Calu3 (cell line): Measurements from ENCODE around the gene LILRB3. TPM values are rescaled to one million over a fixed set of nuclear protein-coding genes. Genes with fewer than 3 reads are reported as not detected.
"Not testable (repeated sequence)": the region's sequence is repeated elsewhere in the genome, so short reads cannot be mapped to it uniquely, and the experiment has no call there.

Experiments
- Bru-seq: library from RNA; stranded (reverse); fragments of 400-500 nt; gene quantifications from one replicate; lab custom pipeline; 2021; lab: Mats Ljungman, UMichigan
- BruChase-seq, 2 experiments: library from RNA; stranded (reverse); fragments of 400-500 nt; gene quantifications; one replicate each; lab custom pipeline; 2021; lab: Mats Ljungman, UMichigan
- BruUV-seq: library from RNA; stranded (reverse); fragments of 400-500 nt; replicated peaks from 2 replicates; lab custom pipeline; 2021; lab: Mats Ljungman, UMichigan
- CTCF ChIA-PET: fragments of 300-600 bp; sonication (Branson Sonifier 250); formaldehyde crosslinking; loops from one replicate; lab custom pipeline; 2022; ENCODE audit warnings: antibody characterized with exemption; lab: Charles Lee
- DNase-seq: peaks from one replicate; pipeline ENCODE4 v3.0.0; 2022
- H3K27ac Mint-ChIP-seq: one replicate; pipeline ENCODE4 v1.8.0; 2022; ENCODE audit warnings: mixed read lengths; ENCODE audit not compliant: unreplicated experiment
- H3K27me3 Mint-ChIP-seq: one replicate; pipeline ENCODE4 v1.8.0; 2022; ENCODE audit warnings: mixed read lengths; ENCODE audit not compliant: unreplicated experiment
- H3K36me3 Mint-ChIP-seq: one replicate; pipeline ENCODE4 v1.8.0; 2022; ENCODE audit warnings: mild to moderate bottlenecking, moderate library complexity, mixed read lengths; ENCODE audit not compliant: insufficient read depth, unreplicated experiment
- H3K4me1 Mint-ChIP-seq: one replicate; pipeline ENCODE4 v1.8.0; 2022; ENCODE audit warnings: mild to moderate bottlenecking, low read depth, mixed read lengths; ENCODE audit not compliant: unreplicated experiment
- H3K4me3 Mint-ChIP-seq: one replicate; pipeline ENCODE4 v1.8.0; 2022; ENCODE audit warnings: mild to moderate bottlenecking, low read depth, moderate library complexity, mixed read lengths; ENCODE audit not compliant: unreplicated experiment
- H3K9me3 Mint-ChIP-seq: one replicate; pipeline ENCODE4 v1.8.0; 2022; ENCODE audit warnings: low read depth, mixed read lengths; ENCODE audit not compliant: unreplicated experiment
- CTCF ChIP-seq: fragments of 200-600 bp; IDR thresholded peaks from one replicate; pipeline ENCODE4 v1.8.0; 2022; ENCODE audit warnings: antibody characterized with exemption; ENCODE audit not compliant: unreplicated experiment
- intact Hi-C: fragments of 100-400 bp; cut with micrococcal nuclease; formaldehyde crosslinking; loops from one replicate; pipeline ENCODE4 v1.10.0; 2022; ENCODE audit not compliant: unreplicated experiment
- long read RNA-seq: library from polyadenylated mRNA; stranded (forward); transcript quantifications from one replicate; pipeline ENCODE4 v2.0.0, GENCODE V29; 2022
- total RNA-seq: library from RNA; stranded (reverse); gene quantifications from 2 replicates; pipeline ENCODE4 v1.2.3, GENCODE V29; 2022

Gene LILRB3
- not detected in 2 replicates for total RNA-seq
- Bru-seq, nascent RNA, result not detected
- BruChase-seq, experiment 1, labeled RNA remaining after a 6-hour chase, result not detected
- BruChase-seq, experiment 2, labeled RNA remaining after a 2-hour chase, result not detected
- long read RNA-seq, result 0 reads

GRCh38 chr19:54222474-54223276, at the start of gene LILRB3:
TSS of gene LILRB3 (minus strand) at chr19:54223007. CDS start at chr19:54222976, 31 bp downstream.
- intact Hi-C loops, result loop anchor here (2.0 kb wide), 1 partner anchor 24 kb away; no protein-coding TSS in a partner anchor
- H3K9me3 Mint-ChIP-seq, H3K4me1 Mint-ChIP-seq, H3K4me3 Mint-ChIP-seq, BruUV-seq, CTCF ChIA-PET, H3K36me3 Mint-ChIP-seq, DNase-seq, H3K27ac Mint-ChIP-seq: not testable (repeated sequence)
- peaks cover 74% of the 10 kb centered on the region for H3K27me3 Mint-ChIP-seq

- DNase-seq, H3K27ac Mint-ChIP-seq, intact Hi-C loops, BruUV-seq, H3K4me3 Mint-ChIP-seq, H3K4me1 Mint-ChIP-seq, H3K36me3 Mint-ChIP-seq, CTCF ChIA-PET, H3K9me3 Mint-ChIP-seq: not testable (repeated sequence)
- H3K27me3 Mint-ChIP-seq, result peaks cover 100% of the 10 kb centered on the region
Observed at GRCh38 chr19:54272181-54272580, 49.4 kb upstream of the LILRB3 start.

- H3K27me3 Mint-ChIP-seq, result peaks cover 100% of the 10 kb centered on the region
- H3K27ac Mint-ChIP-seq, DNase-seq, intact Hi-C loops, BruUV-seq, H3K4me1 Mint-ChIP-seq, CTCF ChIA-PET, H3K4me3 Mint-ChIP-seq, H3K36me3 Mint-ChIP-seq, H3K9me3 Mint-ChIP-seq: not testable (repeated sequence)
Observed at GRCh38 chr19:54271587-54271986, 48.8 kb upstream of the LILRB3 start.

- no peaks in the 10 kb centered on the region for H3K4me1 Mint-ChIP-seq
- intact Hi-C loops, result no loop called here
- no peaks in the 10 kb centered on the region for H3K36me3 Mint-ChIP-seq
- no peak for TF ChIP-seq CTCF
- H3K27me3 Mint-ChIP-seq, result peaks cover 100% of the 10 kb centered on the region
- no peak for DNase-seq
- H3K27ac Mint-ChIP-seq, result no peak overlapping the region
- CTCF ChIA-PET, result no interaction called here
- no peak overlapping the region for H3K4me3 Mint-ChIP-seq
- no TSS peak for BruUV-seq
- H3K9me3 Mint-ChIP-seq, result no peaks in the 10 kb centered on the region
Observed at GRCh38 chr19:54271106-54271505, 48.3 kb upstream of the LILRB3 start.

GRCh38 chr19:54268936-54269335, 46.1 kb upstream of the LILRB3 start:
- Mint-ChIP-seq H3K4me1 (no peaks in the 10 kb centered on the region), H3K4me3 (no peak overlapping the region), H3K27ac (no peak overlapping the region), H3K27me3 (peaks cover 100% of the 10 kb centered on the region), H3K9me3 (no peaks in the 10 kb centered on the region), H3K36me3 (no peaks in the 10 kb centered on the region)
- CTCF ChIA-PET, result interaction anchor here (0.9 kb wide), 1 partner anchor 96 kb away, joined by 3 read pairs; the partner anchor contains the start of gene TMC4
- BruUV-seq, result no TSS peak
- no peak for TF ChIP-seq CTCF
- intact Hi-C loops, result loop anchor here (5.0 kb wide), 1 partner anchor 492 kb away; no protein-coding TSS in a partner anchor
- DNase-seq, result no peak
